HepG2 (cell line): Measurements from ENCODE around the gene DHX30. TPM values are rescaled to one million over a fixed set of nuclear protein-coding genes. Genes with fewer than 3 reads are reported as not detected.
A peak's percentile ranks its signal among the peaks of the same experiment; 100 is the strongest.

Experiments used
- CERS6 ChIP-seq: sonication (generic); formaldehyde crosslinking; IDR thresholded peaks from 2 replicates; pipeline ENCODE4 v1.5.0; 2020; ENCODE audit warnings: missing genetic modification reagents
- FOXP1 ChIP-seq, 2 experiments: fragments of 450-650 bp in 1 of 2; IDR thresholded peaks; 2 replicates each; pipeline ENCODE4 v1.6.1; 2017 to 2018; ENCODE audit warnings: antibody characterized with exemption in 1 of 2
- KAT7 ChIP-seq: IDR thresholded peaks from 2 replicates; pipeline ENCODE4 v1.6.1; 2018; ENCODE audit warnings: borderline replicate concordance, missing compliant biosample characterization
- MBNL3 ChIP-seq: fragments of 250-450 bp; sonication (Bioruptor Pico); conservative IDR thresholded peaks from 2 replicates; pipeline ENCODE4 v1.8.0; 2022; ENCODE audit warnings: mild to moderate bottlenecking, inconsistent platforms
- PAX8 ChIP-seq: sonication (generic); formaldehyde crosslinking; IDR thresholded peaks from 2 replicates; pipeline ENCODE4 v1.8.0; 2022; ENCODE audit warnings: mild to moderate bottlenecking, missing genetic modification reagents, borderline replicate concordance
- RAD21 ChIP-seq: fragments of 450-650 bp; formaldehyde crosslinking; IDR thresholded peaks from 2 replicates; pipeline ENCODE4 v1.5.0; 2020; ENCODE audit warnings: mild to moderate bottlenecking
- TAF15 ChIP-seq: fragments of 200-400 bp; formaldehyde crosslinking; IDR thresholded peaks from one replicate; pipeline ENCODE4 v1.6.1; 2018; ENCODE audit warnings: mild to moderate bottlenecking, low read depth, low read length; ENCODE audit not compliant: poor library complexity, severe bottlenecking
- TBL1XR1 ChIP-seq: fragments of 150-350 bp; IDR thresholded peaks from 2 replicates; pipeline ENCODE4 v1.6.1; 2014; ENCODE audit warnings: borderline replicate concordance, low read length; ENCODE audit not compliant: partially characterized antibody
- TSC22D2 ChIP-seq: sonication (generic); formaldehyde crosslinking; IDR thresholded peaks from 2 replicates; pipeline ENCODE4 v1.5.1; 2020; ENCODE audit warnings: missing genetic modification reagents, mild to moderate bottlenecking, borderline replicate concordance
- WIZ ChIP-seq: sonication (generic); formaldehyde crosslinking; IDR thresholded peaks from 2 replicates; pipeline ENCODE4 v1.5.1; 2020; ENCODE audit warnings: mild to moderate bottlenecking, missing genetic modification reagents
- ZEB1 ChIP-seq: IDR thresholded peaks from 2 replicates; pipeline ENCODE4 v1.6.1; 2012; ENCODE audit warnings: mild to moderate bottlenecking, low read depth, inconsistent platforms; ENCODE audit not compliant: insufficient replicate concordance
- ZNF143 ChIP-seq: sonication (generic); formaldehyde crosslinking; IDR thresholded peaks from 2 replicates; pipeline ENCODE4 v1.4.0; 2020; ENCODE audit warnings: missing genetic modification reagents
- ZNF205 ChIP-seq: IDR thresholded peaks from 2 replicates; pipeline ENCODE4 v1.6.1; 2018; ENCODE audit warnings: missing biosample characterization, missing genetic modification reagents
- ZNF326 ChIP-seq: sonication (generic); formaldehyde crosslinking; IDR thresholded peaks from 2 replicates; pipeline ENCODE4 v1.4.0; 2020; ENCODE audit warnings: missing genetic modification reagents, borderline replicate concordance
- ZSCAN21 ChIP-seq: sonication (generic); formaldehyde crosslinking; IDR thresholded peaks from 2 replicates; pipeline ENCODE4 v1.8.0; 2022; ENCODE audit warnings: mild to moderate bottlenecking, missing genetic modification reagents, moderate library complexity, borderline replicate concordance
- polyA plus RNA-seq, 8 experiments: library from polyadenylated mRNA; depleted of rRNA in 3 of 8; stranded (reverse) in 7 of 8; unstranded in 1 of 8; fragments of >200 nt; fragmentation: Illumina TruSeq in 4 of 8; extraction: Trizol in 4 of 8; gene quantifications; 2 replicates each; pipeline versions ENCODE4 v1.2.1 to v1.2.3, GENCODE V29; 2011 to 2016; ENCODE audit warnings: low read depth in 4 of 8, missing spikeins in 1 of 8, mixed read lengths in 1 of 8; ENCODE audit not compliant: insufficient read depth in 1 of 8
- total RNA-seq, 5 experiments: library from RNA; depleted of rRNA; stranded (reverse); fragments of >200 nt; fragmentation: Illumina TruSeq; extraction: Trizol; gene quantifications; 2 replicates each; pipeline ENCODE4 v1.2.3, GENCODE V29; 2016; ENCODE audit warnings: low read depth in 1 of 5
- TF ChIP-seq, protein P1 (sequence below): IDR thresholded peaks from 2 replicates; pipeline ENCODE4 v1.6.1; 2016; ENCODE audit warnings: low read depth, missing genetic modification reagents, missing compliant biosample characterization
- TF ChIP-seq, protein P2 (sequence below): sonication (generic); formaldehyde crosslinking; conservative IDR thresholded peaks from 2 replicates; pipeline ENCODE4 v1.8.0; 2022; ENCODE audit warnings: mild to moderate bottlenecking, moderate library complexity, missing genetic modification reagents
- TF ChIP-seq, protein P3 (sequence below): IDR thresholded peaks from 2 replicates; pipeline ENCODE4 v1.6.1; 2012; ENCODE audit warnings: low read depth, low read length, improper control_type of control experiment

The DHX30 gene
- total and polyA plus RNA-seq, 2 of the 13 experiments (the other 11 are each of a cell fraction or from before 2014, with no cell fraction given), result 30.6 to 59.4 TPM

- TF ChIP-seq, protein P1, sequence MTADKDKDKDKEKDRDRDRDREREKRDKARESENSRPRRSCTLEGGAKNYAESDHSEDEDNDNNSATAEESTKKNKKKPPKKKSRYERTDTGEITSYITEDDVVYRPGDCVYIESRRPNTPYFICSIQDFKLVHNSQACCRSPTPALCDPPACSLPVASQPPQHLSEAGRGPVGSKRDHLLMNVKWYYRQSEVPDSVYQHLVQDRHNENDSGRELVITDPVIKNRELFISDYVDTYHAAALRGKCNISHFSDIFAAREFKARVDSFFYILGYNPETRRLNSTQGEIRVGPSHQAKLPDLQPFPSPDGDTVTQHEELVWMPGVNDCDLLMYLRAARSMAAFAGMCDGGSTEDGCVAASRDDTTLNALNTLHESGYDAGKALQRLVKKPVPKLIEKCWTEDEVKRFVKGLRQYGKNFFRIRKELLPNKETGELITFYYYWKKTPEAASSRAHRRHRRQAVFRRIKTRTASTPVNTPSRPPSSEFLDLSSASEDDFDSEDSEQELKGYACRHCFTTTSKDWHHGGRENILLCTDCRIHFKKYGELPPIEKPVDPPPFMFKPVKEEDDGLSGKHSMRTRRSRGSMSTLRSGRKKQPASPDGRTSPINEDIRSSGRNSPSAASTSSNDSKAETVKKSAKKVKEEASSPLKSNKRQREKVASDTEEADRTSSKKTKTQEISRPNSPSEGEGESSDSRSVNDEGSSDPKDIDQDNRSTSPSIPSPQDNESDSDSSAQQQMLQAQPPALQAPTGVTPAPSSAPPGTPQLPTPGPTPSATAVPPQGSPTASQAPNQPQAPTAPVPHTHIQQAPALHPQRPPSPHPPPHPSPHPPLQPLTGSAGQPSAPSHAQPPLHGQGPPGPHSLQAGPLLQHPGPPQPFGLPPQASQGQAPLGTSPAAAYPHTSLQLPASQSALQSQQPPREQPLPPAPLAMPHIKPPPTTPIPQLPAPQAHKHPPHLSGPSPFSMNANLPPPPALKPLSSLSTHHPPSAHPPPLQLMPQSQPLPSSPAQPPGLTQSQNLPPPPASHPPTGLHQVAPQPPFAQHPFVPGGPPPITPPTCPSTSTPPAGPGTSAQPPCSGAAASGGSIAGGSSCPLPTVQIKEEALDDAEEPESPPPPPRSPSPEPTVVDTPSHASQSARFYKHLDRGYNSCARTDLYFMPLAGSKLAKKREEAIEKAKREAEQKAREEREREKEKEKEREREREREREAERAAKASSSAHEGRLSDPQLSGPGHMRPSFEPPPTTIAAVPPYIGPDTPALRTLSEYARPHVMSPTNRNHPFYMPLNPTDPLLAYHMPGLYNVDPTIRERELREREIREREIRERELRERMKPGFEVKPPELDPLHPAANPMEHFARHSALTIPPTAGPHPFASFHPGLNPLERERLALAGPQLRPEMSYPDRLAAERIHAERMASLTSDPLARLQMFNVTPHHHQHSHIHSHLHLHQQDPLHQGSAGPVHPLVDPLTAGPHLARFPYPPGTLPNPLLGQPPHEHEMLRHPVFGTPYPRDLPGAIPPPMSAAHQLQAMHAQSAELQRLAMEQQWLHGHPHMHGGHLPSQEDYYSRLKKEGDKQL (CRISPR knock-in tag), result no peak
- TF ChIP-seq ZNF205 (CRISPR knock-in tag) (peak; percentile 17; the same call in 1 of the 2 replicates), KAT7 (CRISPR knock-in tag) (peak; percentile 87; the same call in 1 of the 2 replicates), WIZ (CRISPR knock-in tag) (no peak), RAD21 (CRISPR knock-in tag) (peak; percentile 85), MBNL3 (CRISPR knock-in tag) (no peak), TSC22D2 (CRISPR knock-in tag) (peak; percentile 44; the same call in 1 of the 2 replicates), ZNF143 (peak; percentile 81), CERS6 (CRISPR knock-in tag) (0 out of 2 replicates have a peak, but pooled peaks have one; percentile 28), PAX8 (peak; percentile 64; the same call in 1 of the 2 replicates), FOXP1 (IDR thresholded peaks at IDR 0.05) (no peak), FOXP1 (CRISPR knock-in tag; IDR thresholded peaks at IDR 0.05) (no peak), ZEB1 (no peak), ZNF326 (CRISPR knock-in tag) (no peak), TBL1XR1 (peak; percentile 44), ZSCAN21 (CRISPR knock-in tag) (peak; percentile 96), TAF15 (no peak)
- TF ChIP-seq, protein P2, sequence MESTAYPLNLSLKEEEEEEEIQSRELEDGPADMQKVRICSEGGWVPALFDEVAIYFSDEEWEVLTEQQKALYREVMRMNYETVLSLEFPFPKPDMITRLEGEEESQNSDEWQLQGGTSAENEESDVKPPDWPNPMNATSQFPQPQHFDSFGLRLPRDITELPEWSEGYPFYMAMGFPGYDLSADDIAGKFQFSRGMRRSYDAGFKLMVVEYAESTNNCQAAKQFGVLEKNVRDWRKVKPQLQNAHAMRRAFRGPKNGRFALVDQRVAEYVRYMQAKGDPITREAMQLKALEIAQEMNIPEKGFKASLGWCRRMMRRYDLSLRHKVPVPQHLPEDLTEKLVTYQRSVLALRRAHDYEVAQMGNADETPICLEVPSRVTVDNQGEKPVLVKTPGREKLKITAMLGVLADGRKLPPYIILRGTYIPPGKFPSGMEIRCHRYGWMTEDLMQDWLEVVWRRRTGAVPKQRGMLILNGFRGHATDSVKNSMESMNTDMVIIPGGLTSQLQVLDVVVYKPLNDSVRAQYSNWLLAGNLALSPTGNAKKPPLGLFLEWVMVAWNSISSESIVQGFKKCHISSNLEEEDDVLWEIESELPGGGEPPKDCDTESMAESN (CRISPR knock-in tag), result peak; percentile 93
- TF ChIP-seq, protein P3, sequence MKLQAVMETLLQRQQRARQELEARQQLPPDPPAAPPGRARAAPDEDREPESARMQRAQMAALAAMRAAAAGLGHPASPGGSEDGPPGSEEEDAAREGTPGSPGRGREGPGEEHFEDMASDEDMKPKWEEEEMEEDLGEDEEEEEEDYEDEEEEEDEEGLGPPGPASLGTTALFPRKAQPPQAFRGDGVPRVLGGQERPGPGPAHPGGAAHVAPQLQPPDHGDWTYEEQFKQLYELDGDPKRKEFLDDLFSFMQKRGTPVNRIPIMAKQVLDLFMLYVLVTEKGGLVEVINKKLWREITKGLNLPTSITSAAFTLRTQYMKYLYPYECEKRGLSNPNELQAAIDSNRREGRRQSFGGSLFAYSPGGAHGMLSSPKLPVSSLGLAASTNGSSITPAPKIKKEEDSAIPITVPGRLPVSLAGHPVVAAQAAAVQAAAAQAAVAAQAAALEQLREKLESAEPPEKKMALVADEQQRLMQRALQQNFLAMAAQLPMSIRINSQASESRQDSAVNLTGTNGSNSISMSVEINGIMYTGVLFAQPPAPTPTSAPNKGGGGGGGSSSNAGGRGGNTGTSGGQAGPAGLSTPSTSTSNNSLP, result no peak
Measured at GRCh38 chr3:47824541-47825473, 21.9 kb downstream of the DHX30 start (continued).
